ENCODE results near the gene UTP14C. TPM values are rescaled to one million over a fixed set of nuclear protein-coding genes. Genes with fewer than 3 reads are reported as not detected.
A peak's percentile ranks its signal among the peaks of the same experiment; 100 is the strongest.

Gene UTP14C
- total RNA-seq, 2 donors from 2014 or later, result 19.1 to 26.1 TPM

- H3K4me1 ChIP-seq (replicated peaks), result no peaks in the 10 kb centered on the region
- 89% methylated on average over 2 of the region's 2 CpGs for WGBS
- TF ChIP-seq POLR2AphosphoS5 (IDR thresholded peaks at IDR 0.05) (no peak), CTCF (IDR thresholded peaks at IDR 0.05) (no peak), POLR2A (IDR thresholded peaks at IDR 0.05) (no peak)
- no peaks in the 10 kb centered on the region for H3K9me3 ChIP-seq
- no peaks in the 10 kb centered on the region for H3K36me3 ChIP-seq
- no peaks in the 10 kb centered on the region for H3K27me3 ChIP-seq (replicated peaks; ENCODE audit: insufficient read depth)
- no peak overlapping the region for H3K27ac ChIP-seq
- no peak for DNase-seq (ENCODE audit: low spot score)
- H3K4me3 ChIP-seq, result no peak overlapping the region
- intact Hi-C loops (cut with DNase I), result no loop called here
Measured at GRCh38 chr13:52033039-52033438, 8.5 kb downstream of the UTP14C start.

GRCh38 chr13:52034616-52035226 lies 10.2 kb downstream of the UTP14C start:
- intact Hi-C loops (cut with DNase I), result no loop called here
- no peak for DNase-seq (ENCODE audit: low spot score)
- H3K4me1 ChIP-seq (replicated peaks), result no peaks in the 10 kb centered on the region
- no peaks in the 10 kb centered on the region for H3K27me3 ChIP-seq (replicated peaks; ENCODE audit: insufficient read depth)
- H3K36me3 ChIP-seq, result no peaks in the 10 kb centered on the region
- no peak for TF ChIP-seq CTCF (IDR thresholded peaks at IDR 0.05)
- TF ChIP-seq POLR2AphosphoS5 (IDR thresholded peaks at IDR 0.05), result peak; percentile 49
- H3K9me3 ChIP-seq, result no peaks in the 10 kb centered on the region
- WGBS, result 61% methylated on average over 5 of the region's 5 CpGs
- no peak overlapping the region for H3K4me3 ChIP-seq
- no peak overlapping the region for H3K27ac ChIP-seq

DNA sequence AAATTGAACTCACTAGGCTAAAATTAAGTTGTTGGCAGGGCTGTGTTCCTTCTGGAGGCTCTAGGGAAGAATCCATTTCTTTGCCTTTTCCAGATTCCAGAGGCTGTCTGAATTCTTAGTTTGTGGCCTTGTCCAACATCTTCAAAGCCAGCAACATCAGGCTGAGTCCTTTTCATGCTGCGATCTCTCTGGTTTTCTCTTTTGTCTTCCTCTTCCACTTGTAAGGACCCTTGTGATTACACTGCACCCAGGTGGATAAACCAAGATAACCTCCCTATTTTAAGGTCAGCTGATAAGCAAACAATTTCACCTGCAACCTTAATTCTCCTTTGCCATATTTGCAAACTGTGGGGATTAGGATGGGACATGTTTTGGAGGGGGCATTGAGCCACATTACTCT lies 11.5 kb downstream of the UTP14C start:
- intact Hi-C loops (cut with DNase I), result no loop called here
- H3K36me3 ChIP-seq, result no peaks in the 10 kb centered on the region
- no peaks in the 10 kb centered on the region for H3K9me3 ChIP-seq
- H3K4me1 ChIP-seq (replicated peaks), result no peaks in the 10 kb centered on the region
- H3K4me3 ChIP-seq, result no peak overlapping the region
- H3K27me3 ChIP-seq (replicated peaks; ENCODE audit: insufficient read depth), result no peaks in the 10 kb centered on the region
- WGBS, result 88% methylated on average over 1 of the region's 1 CpG
- H3K27ac ChIP-seq, result no peak overlapping the region
- no peak for DNase-seq (ENCODE audit: low spot score)
- TF ChIP-seq CTCF (IDR thresholded peaks at IDR 0.05) (no peak), POLR2A (IDR thresholded peaks at IDR 0.05) (no peak), POLR2AphosphoS5 (IDR thresholded peaks at IDR 0.05) (no peak)

DNA sequence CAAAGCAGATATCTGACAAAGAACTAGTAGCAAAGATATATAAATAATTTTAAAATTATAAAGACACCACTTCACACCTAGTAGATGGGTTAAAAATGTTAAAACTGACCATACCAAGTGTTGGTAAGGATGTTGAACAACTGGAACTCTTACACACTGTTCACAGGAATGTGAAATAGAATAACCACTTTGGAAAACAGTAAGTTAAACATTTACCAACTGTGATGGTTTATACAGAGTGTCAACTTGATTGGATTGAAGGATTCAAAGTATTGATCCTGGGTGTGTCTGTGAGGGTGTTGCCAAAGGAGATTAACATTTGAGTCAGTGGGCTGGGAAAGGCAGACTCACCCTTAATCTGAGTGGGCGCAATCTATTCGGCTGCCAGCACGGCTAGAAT lies 19.2 kb downstream of the UTP14C start:
- no peak overlapping the region for H3K27ac ChIP-seq
- no peaks in the 10 kb centered on the region for H3K9me3 ChIP-seq
- DNase-seq (ENCODE audit: low spot score), result no peak
- intact Hi-C loops (cut with DNase I), result no loop called here
- H3K36me3 ChIP-seq, result no peaks in the 10 kb centered on the region
- 93% methylated on average over 3 of the region's 3 CpGs for WGBS
- H3K27me3 ChIP-seq (replicated peaks; ENCODE audit: insufficient read depth), result no peaks in the 10 kb centered on the region
- H3K4me1 ChIP-seq (replicated peaks), result no peaks in the 10 kb centered on the region
- no peak overlapping the region for H3K4me3 ChIP-seq
- TF ChIP-seq POLR2AphosphoS5 (IDR thresholded peaks at IDR 0.05), result no peak
- no peak for TF ChIP-seq POLR2A (IDR thresholded peaks at IDR 0.05)
- TF ChIP-seq CTCF (IDR thresholded peaks at IDR 0.05), result no peak

GRCh38 chr13:52047463-52047862 lies 23.0 kb downstream of the UTP14C start:
- TF ChIP-seq POLR2A (IDR thresholded peaks at IDR 0.05), result no peak
- 86% methylated on average over 3 of the region's 3 CpGs for WGBS

More at GRCh38 chr13:52047463-52047862, 23.0 kb downstream of the UTP14C start:
- intact Hi-C loops (cut with DNase I), result no loop called here
- H3K4me1 ChIP-seq (replicated peaks), result no peaks in the 10 kb centered on the region
- H3K36me3 ChIP-seq, result no peaks in the 10 kb centered on the region
- no peak overlapping the region for H3K4me3 ChIP-seq
- H3K27ac ChIP-seq, result no peak overlapping the region
- no peak for DNase-seq (ENCODE audit: low spot score)
- H3K27me3 ChIP-seq (replicated peaks; ENCODE audit: insufficient read depth), result no peaks in the 10 kb centered on the region
- no peaks in the 10 kb centered on the region for H3K9me3 ChIP-seq
